ENCODE data around the gene ATF1.
"Not testable (repeated sequence)": the region's sequence is repeated elsewhere in the genome, so short reads cannot be mapped to it uniquely, and the experiment has no call there.

The ATF1 gene

GRCh38 chr12:50753232-50753769, 10.6 kb upstream of the ATF1 start:
- no peak for DNase-seq (ENCODE audit: low spot score)

- peak; percentile 58 for DNase-seq (ENCODE audit: low spot score)
Measured at GRCh38 chr12:50764286-50765094, 589 bp downstream of the ATF1 start.

- peak; percentile 76 for DNase-seq (ENCODE audit: low spot score)
Measured at GRCh38 chr12:50765095-50765911, 1.4 kb downstream of the ATF1 start.

- DNase-seq (ENCODE audit: low spot score) = no peak
Measured at GRCh38 chr12:50768391-50768790, 4.5 kb downstream of the ATF1 start.

- not testable (repeated sequence) for DNase-seq (ENCODE audit: low spot score)
Measured at GRCh38 chr12:50768813-50769212, 4.9 kb downstream of the ATF1 start.

- no peak for DNase-seq (ENCODE audit: low spot score)
Measured at GRCh38 chr12:50771409-50771808, 7.5 kb downstream of the ATF1 start.

GRCh38 chr12:50772470-50772869, 8.6 kb downstream of the ATF1 start:
- DNase-seq (ENCODE audit: low spot score) = no peak

- no peak for DNase-seq (ENCODE audit: low spot score)
Measured at GRCh38 chr12:50772877-50773276, 9.0 kb downstream of the ATF1 start.

- no peak for DNase-seq (ENCODE audit: low spot score)
Measured at GRCh38 chr12:50775251-50775650, 11.3 kb downstream of the ATF1 start.

- no peak for DNase-seq (ENCODE audit: low spot score)
Measured at GRCh38 chr12:50776749-50777728, 13.1 kb downstream of the ATF1 start.

GRCh38 chr12:50778663-50779590, 15.0 kb downstream of the ATF1 start:
- DNase-seq (ENCODE audit: low spot score) = no peak

- no peak for DNase-seq (ENCODE audit: low spot score)
Measured at GRCh38 chr12:50780013-50780412, 16.1 kb downstream of the ATF1 start.

- no peak for DNase-seq (ENCODE audit: low spot score)
Measured at GRCh38 chr12:50784501-50784900, 20.6 kb downstream of the ATF1 start.

GRCh38 chr12:50785406-50786001, 21.6 kb downstream of the ATF1 start:
- no peak for DNase-seq (ENCODE audit: low spot score)

- DNase-seq (ENCODE audit: low spot score) = peak; percentile 67
Measured at GRCh38 chr12:50786498-50787231, 22.8 kb downstream of the ATF1 start.

- DNase-seq (ENCODE audit: low spot score) = no peak
Measured at GRCh38 chr12:50787618-50788017, 23.7 kb downstream of the ATF1 start.

- DNase-seq (ENCODE audit: low spot score) = no peak
Measured at GRCh38 chr12:50788561-50788960, 24.7 kb downstream of the ATF1 start.

GRCh38 chr12:50790081-50790480, 26.2 kb downstream of the ATF1 start:
- no peak for DNase-seq (ENCODE audit: low spot score)

GRCh38 chr12:50799908-50800307, 36.0 kb downstream of the ATF1 start:
- DNase-seq (ENCODE audit: low spot score) = peak; percentile 21

All from RKO (cell line).